ENCODE data around the gene CRTAP. TPM values are rescaled to one million over a fixed set of nuclear protein-coding genes. Genes with fewer than 3 reads are reported as not detected.
A peak's percentile ranks its signal among the peaks of the same experiment; 100 is the strongest.

The CRTAP gene
- total RNA-seq, 1 donor from 2014 or later, result 327 TPM

- H3K4me3 ChIP-seq (ENCODE audit: low read depth, low read length), result no peak overlapping the region
- TF ChIP-seq CTCF (IDR thresholded peaks at IDR 0.05; ENCODE audit: insufficient read depth, low read length, poor library complexity, severe bottlenecking), result no peak
- no peak for DNase-seq (ENCODE audit: low read depth)
- H3K27me3 ChIP-seq (ENCODE audit: control insufficient read depth, insufficient read depth, low read length), result no peaks in the 10 kb centered on the region
- H3K36me3 ChIP-seq (ENCODE audit: control insufficient read depth, insufficient read depth, low read length), result no peaks in the 10 kb centered on the region
These were observed 12.0 kb downstream of the CRTAP start for GRCh38 chr3:33125840-33126239.

GRCh38 chr3:33128706-33129105 lies 14.9 kb downstream of the CRTAP start:
- Histone ChIP-seq H3K36me3 (ENCODE audit: control insufficient read depth, insufficient read depth, low read length) (no peaks in the 10 kb centered on the region), H3K4me3 (ENCODE audit: low read depth, low read length) (no peak overlapping the region), H3K27me3 (ENCODE audit: control insufficient read depth, insufficient read depth, low read length) (no peaks in the 10 kb centered on the region)
- TF ChIP-seq CTCF (IDR thresholded peaks at IDR 0.05; ENCODE audit: insufficient read depth, low read length, poor library complexity, severe bottlenecking), result no peak
- DNase-seq (ENCODE audit: low read depth), result no peak

GRCh38 chr3:33130144-33130543 lies 16.3 kb downstream of the CRTAP start:
- no peak for DNase-seq (ENCODE audit: low read depth)
- no peak for TF ChIP-seq CTCF (IDR thresholded peaks at IDR 0.05; ENCODE audit: insufficient read depth, low read length, poor library complexity, severe bottlenecking)
- Histone ChIP-seq H3K4me3 (ENCODE audit: low read depth, low read length) (no peak overlapping the region), H3K27me3 (ENCODE audit: control insufficient read depth, insufficient read depth, low read length) (no peaks in the 10 kb centered on the region), H3K36me3 (ENCODE audit: control insufficient read depth, insufficient read depth, low read length) (peaks cover 1% of the 10 kb centered on the region)

GRCh38 chr3:33131331-33132018 lies 17.7 kb downstream of the CRTAP start:
- peak; percentile 25 for DNase-seq (ENCODE audit: low read depth)
- H3K4me3 ChIP-seq (ENCODE audit: low read depth, low read length), result no peak overlapping the region
- peak; percentile 60 for TF ChIP-seq CTCF (IDR thresholded peaks at IDR 0.05; ENCODE audit: insufficient read depth, low read length, poor library complexity, severe bottlenecking)
- H3K36me3 ChIP-seq (ENCODE audit: control insufficient read depth, insufficient read depth, low read length), result peaks cover 2% of the 10 kb centered on the region
- no peaks in the 10 kb centered on the region for H3K27me3 ChIP-seq (ENCODE audit: control insufficient read depth, insufficient read depth, low read length)

GRCh38 chr3:33132019-33132360 lies 18.2 kb downstream of the CRTAP start:
- no peaks in the 10 kb centered on the region for H3K27me3 ChIP-seq (ENCODE audit: control insufficient read depth, insufficient read depth, low read length)
- H3K4me3 ChIP-seq (ENCODE audit: low read depth, low read length), result no peak overlapping the region
- peaks cover 3% of the 10 kb centered on the region for H3K36me3 ChIP-seq (ENCODE audit: control insufficient read depth, insufficient read depth, low read length)
- TF ChIP-seq CTCF (IDR thresholded peaks at IDR 0.05; ENCODE audit: insufficient read depth, low read length, poor library complexity, severe bottlenecking), result no peak
- DNase-seq (ENCODE audit: low read depth), result no peak

- peak; percentile 5 for DNase-seq (ENCODE audit: low read depth)
- H3K27me3 ChIP-seq (ENCODE audit: control insufficient read depth, insufficient read depth, low read length), result no peaks in the 10 kb centered on the region
- H3K36me3 ChIP-seq (ENCODE audit: control insufficient read depth, insufficient read depth, low read length), result peaks cover 3% of the 10 kb centered on the region
- TF ChIP-seq CTCF (IDR thresholded peaks at IDR 0.05; ENCODE audit: insufficient read depth, low read length, poor library complexity, severe bottlenecking), result no peak
- H3K4me3 ChIP-seq (ENCODE audit: low read depth, low read length), result no peak overlapping the region
These were observed 20.3 kb downstream of the CRTAP start for GRCh38 chr3:33134026-33134625.
